ENCODE measurements around the gene PAK5. TPM values are rescaled to one million over a fixed set of nuclear protein-coding genes. Genes with fewer than 3 reads are reported as not detected.

Gene PAK5
- total and polyA plus RNA-seq, 4 donors = 0.02 to 0.17 (median 0.04) TPM; not detected in 1

DNA sequence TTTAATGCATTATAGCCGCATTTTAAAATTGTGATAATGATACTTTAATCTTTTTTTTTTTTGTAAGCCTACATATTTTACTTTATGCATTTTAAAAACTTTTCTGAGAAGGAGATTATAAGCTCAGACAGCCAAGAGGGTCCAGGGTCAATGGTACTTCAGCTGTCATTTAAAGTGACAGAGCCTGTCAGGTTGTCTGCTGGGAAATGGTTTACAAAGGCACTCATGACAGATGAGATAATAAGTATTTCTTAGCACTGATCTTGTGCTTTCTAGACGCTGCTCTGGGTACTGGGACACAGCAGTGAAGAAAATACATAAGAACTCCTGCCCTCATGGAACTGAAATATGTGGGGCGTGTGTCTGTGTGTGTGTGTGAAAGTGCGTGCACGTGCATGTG, 304.9 kb downstream of the PAK5 start:
- no peaks in the 10 kb centered on the region for H3K4me1 ChIP-seq (ENCODE audit: control insufficient read depth in 4 of 4, insufficient read depth in 4 of 4, low read length in 3 of 4)
- no peak overlapping the region for H3K9ac ChIP-seq (ENCODE audit: low read depth in 1 of 2, low read length in 2 of 2)
- peaks cover 0 to 4% (median 0%) of the 10 kb centered on the region in 4 donors for H3K27me3 ChIP-seq (ENCODE audit: control insufficient read depth in 4 of 4, insufficient read depth in 4 of 4, low read length in 3 of 4)
- H3K4me3 ChIP-seq (ENCODE audit: low read depth in 1 of 3, low read length in 3 of 3) = no peak overlapping the region
- no peak overlapping the region for H3K27ac ChIP-seq (ENCODE audit: low read depth in 1 of 2, low read length in 2 of 2)
- TF ChIP-seq RXRA (IDR thresholded peaks at IDR 0.05) (no peak), TAF1 (conservative IDR thresholded peaks at IDR 0.05) (no peak), FOXA1 (IDR thresholded peaks at IDR 0.05) (no peak), JUND (IDR thresholded peaks at IDR 0.05) (no peak), RAD21 (IDR thresholded peaks at IDR 0.05) (no peak), HNF4A (conservative IDR thresholded peaks at IDR 0.05) (no peak), HNF4G (IDR thresholded peaks at IDR 0.05) (no peak), YY1 (IDR thresholded peaks at IDR 0.05) (no peak), EGR1 (IDR thresholded peaks at IDR 0.05; ENCODE audit: low read depth in 2 of 2) (no peak), GABPA (IDR thresholded peaks at IDR 0.05 in 1 of 2, conservative IDR thresholded peaks at IDR 0.05 in 1 of 2) (no peak), FOXA2 (IDR thresholded peaks at IDR 0.05) (no peak), NR2F2 (IDR thresholded peaks at IDR 0.05) (no peak), SP1 (IDR thresholded peaks at IDR 0.05) (no peak)
- TF ChIP-seq, protein P1, sequence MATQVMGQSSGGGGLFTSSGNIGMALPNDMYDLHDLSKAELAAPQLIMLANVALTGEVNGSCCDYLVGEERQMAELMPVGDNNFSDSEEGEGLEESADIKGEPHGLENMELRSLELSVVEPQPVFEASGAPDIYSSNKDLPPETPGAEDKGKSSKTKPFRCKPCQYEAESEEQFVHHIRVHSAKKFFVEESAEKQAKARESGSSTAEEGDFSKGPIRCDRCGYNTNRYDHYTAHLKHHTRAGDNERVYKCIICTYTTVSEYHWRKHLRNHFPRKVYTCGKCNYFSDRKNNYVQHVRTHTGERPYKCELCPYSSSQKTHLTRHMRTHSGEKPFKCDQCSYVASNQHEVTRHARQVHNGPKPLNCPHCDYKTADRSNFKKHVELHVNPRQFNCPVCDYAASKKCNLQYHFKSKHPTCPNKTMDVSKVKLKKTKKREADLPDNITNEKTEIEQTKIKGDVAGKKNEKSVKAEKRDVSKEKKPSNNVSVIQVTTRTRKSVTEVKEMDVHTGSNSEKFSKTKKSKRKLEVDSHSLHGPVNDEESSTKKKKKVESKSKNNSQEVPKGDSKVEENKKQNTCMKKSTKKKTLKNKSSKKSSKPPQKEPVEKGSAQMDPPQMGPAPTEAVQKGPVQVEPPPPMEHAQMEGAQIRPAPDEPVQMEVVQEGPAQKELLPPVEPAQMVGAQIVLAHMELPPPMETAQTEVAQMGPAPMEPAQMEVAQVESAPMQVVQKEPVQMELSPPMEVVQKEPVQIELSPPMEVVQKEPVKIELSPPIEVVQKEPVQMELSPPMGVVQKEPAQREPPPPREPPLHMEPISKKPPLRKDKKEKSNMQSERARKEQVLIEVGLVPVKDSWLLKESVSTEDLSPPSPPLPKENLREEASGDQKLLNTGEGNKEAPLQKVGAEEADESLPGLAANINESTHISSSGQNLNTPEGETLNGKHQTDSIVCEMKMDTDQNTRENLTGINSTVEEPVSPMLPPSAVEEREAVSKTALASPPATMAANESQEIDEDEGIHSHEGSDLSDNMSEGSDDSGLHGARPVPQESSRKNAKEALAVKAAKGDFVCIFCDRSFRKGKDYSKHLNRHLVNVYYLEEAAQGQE (IDR thresholded peaks at IDR 0.05) = no peak
- TF ChIP-seq, protein P2, sequence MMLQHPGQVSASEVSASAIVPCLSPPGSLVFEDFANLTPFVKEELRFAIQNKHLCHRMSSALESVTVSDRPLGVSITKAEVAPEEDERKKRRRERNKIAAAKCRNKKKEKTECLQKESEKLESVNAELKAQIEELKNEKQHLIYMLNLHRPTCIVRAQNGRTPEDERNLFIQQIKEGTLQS (IDR thresholded peaks at IDR 0.05) = no peak
- TF ChIP-seq, protein P3, sequence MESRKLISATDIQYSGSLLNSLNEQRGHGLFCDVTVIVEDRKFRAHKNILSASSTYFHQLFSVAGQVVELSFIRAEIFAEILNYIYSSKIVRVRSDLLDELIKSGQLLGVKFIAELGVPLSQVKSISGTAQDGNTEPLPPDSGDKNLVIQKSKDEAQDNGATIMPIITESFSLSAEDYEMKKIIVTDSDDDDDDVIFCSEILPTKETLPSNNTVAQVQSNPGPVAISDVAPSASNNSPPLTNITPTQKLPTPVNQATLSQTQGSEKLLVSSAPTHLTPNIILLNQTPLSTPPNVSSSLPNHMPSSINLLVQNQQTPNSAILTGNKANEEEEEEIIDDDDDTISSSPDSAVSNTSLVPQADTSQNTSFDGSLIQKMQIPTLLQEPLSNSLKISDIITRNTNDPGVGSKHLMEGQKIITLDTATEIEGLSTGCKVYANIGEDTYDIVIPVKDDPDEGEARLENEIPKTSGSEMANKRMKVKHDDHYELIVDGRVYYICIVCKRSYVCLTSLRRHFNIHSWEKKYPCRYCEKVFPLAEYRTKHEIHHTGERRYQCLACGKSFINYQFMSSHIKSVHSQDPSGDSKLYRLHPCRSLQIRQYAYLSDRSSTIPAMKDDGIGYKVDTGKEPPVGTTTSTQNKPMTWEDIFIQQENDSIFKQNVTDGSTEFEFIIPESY (IDR thresholded peaks at IDR 0.05) = no peak
- TF ChIP-seq, protein P4, sequence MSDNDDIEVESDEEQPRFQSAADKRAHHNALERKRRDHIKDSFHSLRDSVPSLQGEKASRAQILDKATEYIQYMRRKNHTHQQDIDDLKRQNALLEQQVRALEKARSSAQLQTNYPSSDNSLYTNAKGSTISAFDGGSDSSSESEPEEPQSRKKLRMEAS (IDR thresholded peaks at IDR 0.05) = no peak
- TF ChIP-seq, protein P5, sequence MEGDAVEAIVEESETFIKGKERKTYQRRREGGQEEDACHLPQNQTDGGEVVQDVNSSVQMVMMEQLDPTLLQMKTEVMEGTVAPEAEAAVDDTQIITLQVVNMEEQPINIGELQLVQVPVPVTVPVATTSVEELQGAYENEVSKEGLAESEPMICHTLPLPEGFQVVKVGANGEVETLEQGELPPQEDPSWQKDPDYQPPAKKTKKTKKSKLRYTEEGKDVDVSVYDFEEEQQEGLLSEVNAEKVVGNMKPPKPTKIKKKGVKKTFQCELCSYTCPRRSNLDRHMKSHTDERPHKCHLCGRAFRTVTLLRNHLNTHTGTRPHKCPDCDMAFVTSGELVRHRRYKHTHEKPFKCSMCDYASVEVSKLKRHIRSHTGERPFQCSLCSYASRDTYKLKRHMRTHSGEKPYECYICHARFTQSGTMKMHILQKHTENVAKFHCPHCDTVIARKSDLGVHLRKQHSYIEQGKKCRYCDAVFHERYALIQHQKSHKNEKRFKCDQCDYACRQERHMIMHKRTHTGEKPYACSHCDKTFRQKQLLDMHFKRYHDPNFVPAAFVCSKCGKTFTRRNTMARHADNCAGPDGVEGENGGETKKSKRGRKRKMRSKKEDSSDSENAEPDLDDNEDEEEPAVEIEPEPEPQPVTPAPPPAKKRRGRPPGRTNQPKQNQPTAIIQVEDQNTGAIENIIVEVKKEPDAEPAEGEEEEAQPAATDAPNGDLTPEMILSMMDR (IDR thresholded peaks at IDR 0.05; ENCODE audit: low read depth, low read length, missing input control) = no peak
- no peaks in the 10 kb centered on the region for H3K36me3 ChIP-seq (ENCODE audit: control insufficient read depth in 4 of 4, insufficient read depth in 3 of 4, low read depth in 1 of 4, low read length in 3 of 4)
- 75% methylated on average over 5 of the region's 5 CpGs for WGBS
- no peak for DNase-seq (ENCODE audit: low spot score)
- no peaks in the 10 kb centered on the region for H3K9me3 ChIP-seq (ENCODE audit: control insufficient read depth in 4 of 4, low read length in 3 of 4)
